MM.1S (cell line): ENCODE measurements around the gene PTPRG.

Experiments
- DNase-seq: peaks from one replicate; pipeline ENCODE4 v3.0.0-alpha.2; 2015
- H2AFZ ChIP-seq: fragments of 300-600 bp; sonication (generic); 2 replicates; pipeline ENCODE4 v1.6.0; 2016; ENCODE audit warnings: antibody characterized with exemption, low read length
- H3F3A ChIP-seq: fragments of 300-600 bp; sonication (generic); 2 replicates; pipeline ENCODE4 v1.6.1; 2016; ENCODE audit warnings: mild to moderate bottlenecking, antibody characterized with exemption, low read length, moderate library complexity, mixed read lengths; ENCODE audit not compliant: insufficient read depth
- H3K27ac ChIP-seq: fragments of 300-600 bp; sonication (generic); 2 replicates; pipeline ENCODE4 v1.5.1; 2016; ENCODE audit warnings: mild to moderate bottlenecking, low read length
- H3K27me3 ChIP-seq: fragments of 300-600 bp; sonication (generic); replicated peaks from 2 replicates; pipeline ENCODE4 v1.6.0; 2016; ENCODE audit warnings: low read length; ENCODE audit not compliant: insufficient read depth
- H3K36me3 ChIP-seq: fragments of 300-600 bp; sonication (generic); replicated peaks from 2 replicates; pipeline ENCODE4 v1.6.1; 2016; ENCODE audit warnings: mild to moderate bottlenecking, low read length, mixed read lengths; ENCODE audit not compliant: insufficient read depth
- H3K4me1 ChIP-seq: fragments of 300-600 bp; sonication (generic); 2 replicates; pipeline ENCODE4 v1.6.1; 2016; ENCODE audit warnings: low read length, mixed read lengths
- H3K4me2 ChIP-seq: fragments of 300-600 bp; sonication (generic); 2 replicates; pipeline ENCODE4 v1.6.0; 2016; ENCODE audit warnings: low read depth, low read length
- H3K4me3 ChIP-seq: fragments of 300-600 bp; sonication (generic); 2 replicates; pipeline ENCODE4 v1.5.1; 2016; ENCODE audit warnings: low read length, mixed read lengths
- H3K79me2 ChIP-seq: fragments of 300-600 bp; sonication (generic); 2 replicates; pipeline ENCODE4 v1.6.1; 2016; ENCODE audit warnings: mixed run types, low read length, mixed read lengths
- H3K9ac ChIP-seq: fragments of 300-600 bp; sonication (generic); 2 replicates; pipeline ENCODE4 v1.6.1; 2016; ENCODE audit warnings: low read length, mixed read lengths
- H3K9me2 ChIP-seq: fragments of 300-600 bp; sonication (generic); replicated peaks from 2 replicates; pipeline ENCODE4 v1.6.1; 2016; ENCODE audit warnings: mild to moderate bottlenecking, low read length, mixed read lengths; ENCODE audit not compliant: insufficient read depth
- H3K9me3 ChIP-seq: fragments of 300-600 bp; sonication (generic); replicated peaks from 2 replicates; pipeline ENCODE4 v1.6.1; 2016; ENCODE audit warnings: mild to moderate bottlenecking, low read length, mixed read lengths; ENCODE audit not compliant: insufficient read depth
- H4K20me1 ChIP-seq: fragments of 300-600 bp; sonication (generic); 2 replicates; pipeline ENCODE4 v1.6.1; 2016; ENCODE audit warnings: mild to moderate bottlenecking, low read length, moderate library complexity, mixed read lengths; ENCODE audit not compliant: insufficient read depth
- CTCF ChIP-seq: fragments of 300-600 bp; sonication (generic); IDR thresholded peaks from 2 replicates; pipeline ENCODE4 v1.5.1; 2016; ENCODE audit warnings: antibody characterized with exemption, low read length, mixed read lengths
- EZH2 ChIP-seq: fragments of 300-600 bp; sonication (generic); optimal IDR thresholded peaks from 2 replicates; pipeline ENCODE3; 2017; ENCODE audit warnings: low read depth, mild to moderate bottlenecking, antibody characterized with exemption, low read length, mixed read lengths
- EZH2phosphoT487 ChIP-seq: fragments of 300-600 bp; sonication (generic); IDR thresholded peaks from 2 replicates; pipeline ENCODE4 v1.6.1; 2018; ENCODE audit warnings: antibody characterized with exemption, low read length

Gene PTPRG

DNA sequence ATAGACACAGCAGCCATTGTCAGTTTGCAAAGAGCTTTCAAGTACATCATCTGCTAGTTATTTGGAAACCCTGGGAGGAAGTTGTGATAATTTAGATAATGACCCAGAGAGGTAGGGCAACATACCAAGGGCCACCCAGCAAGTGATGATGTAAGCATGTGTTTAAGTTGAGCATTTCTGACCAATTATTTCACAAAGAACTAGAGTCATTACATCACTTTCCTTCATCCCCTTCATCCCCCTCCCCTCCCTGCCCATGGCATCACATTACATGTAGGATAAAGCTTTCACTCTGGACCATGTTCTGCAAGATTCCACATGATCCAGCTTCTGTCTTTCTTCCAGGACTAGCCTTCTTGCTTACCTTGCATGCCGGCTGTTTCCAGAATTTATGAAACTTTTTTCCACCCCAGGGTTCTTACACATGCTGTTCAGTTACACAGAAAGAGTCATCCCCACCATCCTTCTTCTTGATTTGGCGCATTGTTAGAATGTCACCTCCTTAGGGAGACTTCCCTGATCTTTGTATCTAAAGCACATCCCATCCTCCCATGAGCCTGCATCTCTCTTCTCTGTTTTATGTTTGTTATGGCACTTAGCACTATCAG lies 71.3 kb downstream of the PTPRG start:
- Histone ChIP-seq H3K9me3 (no peaks in the 10 kb centered on the region), H3K79me2 (peaks cover 13% of the 10 kb centered on the region), H3F3A (peaks cover 28% of the 10 kb centered on the region), H4K20me1 (no peaks in the 10 kb centered on the region), H3K36me3 (no peaks in the 10 kb centered on the region), H3K9ac (no peak overlapping the region), H3K27ac (no peak overlapping the region), H3K4me2 (peak overlapping the region; percentile 15; the same call in 1 of the 2 replicates), H3K4me1 (peaks cover 59% of the 10 kb centered on the region), H2AFZ (no peak overlapping the region), H3K27me3 (no peaks in the 10 kb centered on the region), H3K9me2 (no peaks in the 10 kb centered on the region), H3K4me3 (no peak overlapping the region)
- no peak for TF ChIP-seq CTCF
- no peak for TF ChIP-seq EZH2phosphoT487
- no peak for TF ChIP-seq EZH2
- no peak for DNase-seq

DNA sequence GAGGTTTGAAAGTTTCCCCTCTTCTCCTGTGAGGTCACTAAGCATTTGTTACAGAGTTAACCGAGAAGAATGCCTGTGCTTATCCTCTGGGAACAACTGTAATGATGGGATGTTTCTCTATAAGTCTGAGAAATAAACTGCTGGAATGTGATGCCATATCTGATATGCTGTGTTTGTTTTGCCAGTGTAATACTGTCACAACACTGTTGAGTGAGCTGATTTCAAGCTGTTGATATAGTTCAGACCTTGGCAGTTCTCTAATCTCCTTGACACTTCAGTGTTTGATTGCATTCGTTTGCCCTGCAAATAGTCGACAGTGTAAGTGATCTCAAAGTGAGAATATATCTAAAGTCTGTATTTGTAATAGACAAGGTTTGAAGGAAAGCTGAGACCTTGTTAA lies 73.3 kb downstream of the PTPRG start:
- no peaks in the 10 kb centered on the region for H3K9me3 ChIP-seq
- H4K20me1 ChIP-seq, result no peaks in the 10 kb centered on the region
- no peaks in the 10 kb centered on the region for H3K36me3 ChIP-seq
- H3K27me3 ChIP-seq, result no peaks in the 10 kb centered on the region
- peaks cover 61% of the 10 kb centered on the region for H3K4me1 ChIP-seq
- H3K9ac ChIP-seq, result no peak overlapping the region
- no peak for DNase-seq
- H3K27ac ChIP-seq, result no peak overlapping the region
- no peak for TF ChIP-seq EZH2
- no peak for TF ChIP-seq EZH2phosphoT487
- TF ChIP-seq CTCF, result no peak
- H3K9me2 ChIP-seq, result no peaks in the 10 kb centered on the region
- no peak overlapping the region for H2AFZ ChIP-seq
- no peak overlapping the region for H3K4me2 ChIP-seq
- H3K79me2 ChIP-seq, result peaks cover 26% of the 10 kb centered on the region
- no peak overlapping the region for H3K4me3 ChIP-seq
- H3F3A ChIP-seq, result peaks cover 31% of the 10 kb centered on the region

DNA sequence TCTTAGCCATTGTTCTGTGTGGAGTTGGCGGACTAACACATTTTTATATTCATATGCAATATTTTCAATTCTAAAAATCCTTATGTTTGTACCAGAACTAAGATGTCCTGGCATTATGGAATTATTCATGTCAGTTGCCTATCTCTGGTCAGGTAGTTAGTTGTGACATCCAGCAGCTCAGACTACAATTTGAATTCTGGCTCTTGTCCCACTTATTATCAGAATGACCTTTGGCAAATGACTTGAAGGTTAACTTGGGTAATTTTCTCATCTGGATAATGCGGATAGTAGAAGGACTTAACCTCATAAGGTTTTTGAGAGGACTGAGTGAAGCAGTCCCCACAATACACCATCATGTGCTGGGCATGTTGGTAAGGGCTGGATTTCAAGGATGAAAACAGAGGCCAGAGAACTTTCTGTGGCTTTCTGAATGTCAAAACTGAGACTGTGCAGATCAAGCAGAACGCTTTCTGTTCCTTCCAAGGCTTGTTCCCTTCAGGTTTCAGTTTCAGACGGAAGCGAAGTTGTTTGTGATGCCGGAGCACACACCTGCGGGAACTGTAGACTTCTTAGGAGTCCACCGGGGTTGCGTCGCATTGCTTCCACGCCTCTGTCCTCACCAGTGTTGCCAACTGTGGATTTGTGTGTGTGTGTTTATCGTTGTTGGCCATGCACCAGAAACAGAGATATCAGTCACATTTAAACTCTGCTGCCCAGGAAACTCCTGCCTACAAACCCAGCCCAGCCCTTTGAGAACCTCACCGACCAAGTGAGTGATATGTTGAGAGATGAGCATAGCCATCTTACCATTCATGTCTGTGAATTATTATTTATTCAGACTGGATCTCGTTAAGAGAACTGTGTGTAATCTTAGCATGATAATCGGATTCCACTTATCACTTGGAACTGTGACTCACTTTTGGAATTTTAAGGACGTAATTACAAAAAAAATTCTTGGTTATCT lies 76.0 kb downstream of the PTPRG start:
- Histone ChIP-seq H3K9ac (peak overlapping the region; percentile 60), H3K4me1 (peaks cover 44% of the 10 kb centered on the region), H3K4me3 (peak overlapping the region; percentile 41), H3K4me2 (peak overlapping the region; percentile 70), H3F3A (peaks cover 22% of the 10 kb centered on the region), H3K9me3 (no peaks in the 10 kb centered on the region), H3K79me2 (peaks cover 52% of the 10 kb centered on the region), H3K9me2 (no peaks in the 10 kb centered on the region), H3K27me3 (no peaks in the 10 kb centered on the region), H2AFZ (peak overlapping the region; percentile 0; the same call in 1 of the 2 replicates), H3K27ac (peak overlapping the region; percentile 89), H4K20me1 (no peaks in the 10 kb centered on the region), H3K36me3 (no peaks in the 10 kb centered on the region)
- peak; percentile 98 for DNase-seq
- TF ChIP-seq EZH2 (no peak), CTCF (no peak), EZH2phosphoT487 (no peak)
